Stimulated activated CD8-positive, alpha-beta memory T cell treated with anti-CD3 and anti-CD28 coated beads, Interleukin-2, amount 100 ng/mL, for 48 hours (primary cell): ENCODE measurements around the gene SDHC.

Experiments
- DNase-seq, 2 donors: peaks; one replicate each; pipeline ENCODE4 v3.0.0-alpha.2; 2020; ENCODE audit warnings: low read depth in 2 of 2

Gene SDHC, protein sequence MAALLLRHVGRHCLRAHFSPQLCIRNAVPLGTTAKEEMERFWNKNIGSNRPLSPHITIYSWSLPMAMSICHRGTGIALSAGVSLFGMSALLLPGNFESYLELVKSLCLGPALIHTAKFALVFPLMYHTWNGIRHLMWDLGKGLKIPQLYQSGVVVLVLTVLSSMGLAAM

DNA sequence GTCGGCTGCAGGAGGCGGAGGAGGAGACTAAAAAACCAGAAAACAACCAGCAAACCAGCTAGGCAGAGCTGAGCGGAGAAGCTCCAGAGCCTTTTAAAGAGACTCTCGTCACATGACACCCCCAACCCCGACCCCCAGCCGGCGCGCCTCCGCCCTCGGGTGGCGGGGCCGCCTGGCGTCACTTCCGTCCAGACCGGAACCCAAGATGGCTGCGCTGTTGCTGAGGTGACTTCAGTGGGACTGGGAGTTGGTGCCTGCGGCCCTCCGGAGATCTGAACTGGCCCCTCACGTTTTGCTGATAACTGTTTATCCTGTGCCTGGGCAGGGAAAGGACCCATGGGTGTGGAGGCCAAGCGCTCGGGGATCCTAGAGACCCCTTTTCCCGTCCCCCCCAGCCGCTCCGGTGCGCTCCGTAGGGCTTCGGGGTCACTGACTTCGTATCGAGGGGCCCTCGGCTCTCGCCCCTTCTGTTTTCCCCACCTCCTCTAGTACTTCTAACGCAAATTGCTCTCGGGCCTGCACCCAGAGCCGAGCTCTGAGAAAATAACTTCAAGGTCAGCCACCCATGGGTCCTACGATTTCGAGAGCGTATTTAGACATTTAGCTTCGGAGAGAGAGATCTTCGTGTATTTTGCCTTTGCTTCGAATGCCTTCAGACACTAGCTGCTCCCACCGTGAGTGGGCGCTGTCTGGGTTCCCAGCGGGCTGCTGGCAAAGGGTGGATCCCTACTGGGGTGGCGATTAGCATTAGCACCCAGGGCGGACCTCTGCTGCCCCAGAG lies at the start of gene SDHC:
Gene SDHC (plus strand): TSS at position 181 of the 781 bp plus-strand sequence. CDS start 25 bp downstream, at position 206.
- peak; percentile 78 to 79 for DNase-seq

DNA sequence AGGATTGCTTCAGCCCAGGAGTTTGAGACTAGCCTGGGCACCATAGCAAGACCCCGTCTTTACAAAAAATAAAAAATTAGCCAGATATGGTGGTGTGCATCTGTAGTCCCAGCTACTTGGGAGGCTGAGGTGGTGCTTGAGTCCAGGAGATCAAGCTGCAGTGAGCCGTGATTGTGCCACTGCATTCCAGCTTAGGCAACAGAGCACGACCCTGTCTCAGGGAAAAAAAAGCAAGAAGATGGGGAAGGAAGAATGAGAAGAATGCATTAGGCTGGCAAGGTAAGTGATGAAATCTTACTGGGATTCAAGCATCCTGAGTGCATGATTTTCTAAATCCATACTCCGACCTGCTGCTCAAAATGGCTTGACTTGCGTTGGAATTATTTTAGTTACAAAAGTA lies 48.9 kb upstream of the SDHC start:
- no peak for DNase-seq

DNA sequence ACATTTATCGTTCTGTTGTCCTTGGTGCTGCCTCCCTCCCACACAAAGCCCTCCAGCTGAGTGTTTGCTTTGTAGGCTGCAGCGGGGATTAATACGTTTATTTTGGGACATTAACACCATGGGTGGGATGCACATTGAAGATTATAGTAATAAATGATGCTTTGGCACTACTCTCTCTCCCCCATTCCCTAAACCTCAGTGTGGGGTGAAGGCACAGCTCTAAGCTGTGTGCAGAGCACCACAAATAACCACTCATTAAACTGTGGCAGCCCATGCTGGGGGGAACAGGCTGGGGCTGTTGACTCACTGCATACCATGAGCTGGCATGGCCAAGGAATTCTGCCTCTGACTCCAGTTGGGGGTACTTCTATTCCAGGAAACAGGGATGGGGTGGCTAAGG lies 48.0 kb upstream of the SDHC start:
- no peak for DNase-seq

DNA sequence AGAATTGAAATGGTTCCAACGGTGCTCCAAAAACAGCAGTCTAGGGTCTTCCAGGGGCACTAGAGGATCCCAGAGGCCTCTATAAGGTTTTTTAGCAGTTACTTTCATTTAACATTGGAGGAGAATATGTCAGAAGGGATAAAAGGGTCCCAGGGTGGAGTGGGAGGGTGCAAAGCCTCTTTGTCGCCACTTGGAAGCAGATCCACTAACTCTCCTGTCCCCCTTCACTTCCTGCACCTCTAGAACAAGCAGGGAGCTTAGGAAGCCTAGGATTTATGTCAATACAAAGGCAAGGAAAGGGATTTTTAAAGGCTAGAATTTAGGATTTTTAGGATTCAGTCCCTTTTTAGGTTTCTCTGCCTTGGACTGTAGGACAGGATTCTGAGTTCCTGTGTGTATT lies 47.3 kb upstream of the SDHC start:
- no peak for DNase-seq

DNA sequence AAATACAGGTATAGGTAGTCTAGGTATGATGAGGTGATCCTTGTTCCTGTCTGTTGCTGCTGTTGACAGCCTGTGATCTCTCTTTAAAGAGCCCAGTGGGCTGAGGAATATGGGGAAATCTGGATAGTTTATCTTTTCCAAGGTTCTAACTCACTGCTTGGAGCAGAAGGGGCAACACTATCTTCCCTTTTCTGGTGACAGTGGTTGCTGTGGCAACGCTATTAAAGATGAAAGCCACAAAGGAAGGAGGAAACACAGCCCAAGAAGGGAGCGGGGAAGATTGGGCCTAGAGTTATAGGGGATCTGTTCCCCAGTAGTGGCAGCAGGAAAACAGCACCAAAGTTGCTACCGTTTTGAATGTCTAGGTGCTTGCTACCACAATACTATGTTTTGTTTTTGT lies 46.9 kb upstream of the SDHC start:
- DNase-seq: no peak

DNA sequence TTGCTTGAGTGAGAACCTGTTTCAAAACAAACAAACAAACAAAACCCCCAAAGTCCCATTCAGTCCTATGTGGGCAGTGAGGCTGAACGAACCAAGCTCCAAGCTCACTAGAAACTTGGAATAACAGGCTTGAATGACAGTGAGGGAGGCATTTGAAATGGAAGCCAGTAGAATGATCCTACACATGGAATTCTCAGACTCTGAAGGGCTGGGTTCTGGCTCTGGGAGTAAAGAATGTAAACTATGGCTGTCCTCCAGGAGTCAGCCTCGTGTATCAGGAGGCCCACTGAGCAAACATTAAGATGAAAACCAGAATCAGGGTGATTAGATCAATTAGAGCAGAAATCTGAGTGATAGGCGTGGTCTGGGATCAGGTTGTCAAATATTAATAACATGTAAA lies 40.8 kb upstream of the SDHC start:
- no peak for DNase-seq

DNA sequence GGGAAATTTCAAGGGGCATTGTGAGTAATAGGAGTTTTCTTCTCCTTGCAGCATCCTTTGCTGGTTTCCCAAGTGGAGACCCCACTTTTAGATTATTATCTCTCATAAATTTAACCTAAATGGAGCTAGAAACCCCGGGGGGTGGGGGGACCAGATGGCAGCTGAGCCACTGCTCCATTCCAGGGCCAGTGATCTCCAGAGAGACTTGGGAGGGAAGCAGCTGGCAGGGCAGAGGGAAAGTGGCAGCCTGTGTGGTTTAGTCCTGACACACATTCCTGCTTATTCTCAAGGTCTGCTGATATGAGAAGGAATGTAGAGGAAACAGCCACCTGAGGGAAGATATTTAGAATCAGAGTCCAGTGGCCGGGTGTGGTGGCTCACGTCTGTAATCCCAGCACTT lies 39.3 kb upstream of the SDHC start:
- DNase-seq: no peak

DNA sequence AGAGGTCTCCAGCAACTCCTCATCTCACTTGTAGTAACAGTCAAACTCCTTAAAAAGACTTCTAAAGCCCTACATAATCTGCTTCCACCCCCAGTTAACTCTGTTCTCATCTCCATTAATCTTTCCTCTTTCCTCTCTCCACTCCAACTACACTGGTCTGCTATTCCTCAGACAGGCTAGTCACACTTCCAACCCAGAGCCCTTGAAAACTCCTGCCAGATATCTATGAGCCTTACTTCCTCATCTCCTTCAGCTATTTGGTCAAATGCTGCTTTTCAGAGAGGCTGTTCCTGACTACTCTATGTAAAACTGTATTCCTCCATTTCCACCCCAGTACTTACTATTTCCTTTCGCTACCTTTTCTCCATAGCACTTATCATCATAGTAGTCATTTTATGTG lies 31.2 kb upstream of the SDHC start:
- no peak for DNase-seq

DNA sequence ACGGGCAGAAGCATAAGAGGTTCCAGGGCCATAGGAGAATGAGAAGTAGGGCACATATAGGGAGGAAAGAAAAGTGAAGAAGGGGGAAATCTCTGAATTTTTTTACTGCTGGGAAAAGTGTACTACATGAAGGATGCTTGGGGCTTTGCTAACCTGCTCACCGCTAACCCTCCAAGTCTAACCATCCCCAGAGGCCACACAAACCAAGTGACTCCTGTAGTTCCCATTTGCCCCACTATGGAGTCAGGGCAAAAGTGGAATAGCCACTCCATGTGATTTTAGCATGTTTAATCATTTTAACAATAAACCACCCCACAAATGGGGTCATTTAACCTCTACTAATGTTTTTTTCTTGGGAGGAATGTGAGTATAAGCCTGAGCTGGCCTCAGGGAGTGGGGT lies 29.1 kb upstream of the SDHC start:
- DNase-seq: no peak

DNA sequence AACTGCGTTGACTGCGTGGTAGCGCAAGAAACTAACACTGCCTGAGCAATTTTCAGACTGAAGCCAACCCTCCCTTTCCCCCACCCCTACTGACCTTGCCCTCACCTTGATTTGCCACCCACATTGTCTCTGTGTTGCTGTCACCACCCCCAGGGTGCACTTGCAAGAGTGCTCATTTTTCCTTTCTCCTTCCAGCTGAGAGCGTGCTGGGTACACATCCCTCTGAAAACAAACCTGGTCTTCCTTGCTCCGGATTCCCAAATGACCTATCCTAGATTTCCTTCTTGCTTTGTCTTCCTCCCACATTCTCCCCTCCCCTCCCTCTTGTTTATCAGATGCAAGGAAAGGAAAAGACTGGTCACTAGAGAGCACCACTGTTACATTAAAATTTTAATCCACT lies 28.7 kb upstream of the SDHC start:
- no peak for DNase-seq

DNA sequence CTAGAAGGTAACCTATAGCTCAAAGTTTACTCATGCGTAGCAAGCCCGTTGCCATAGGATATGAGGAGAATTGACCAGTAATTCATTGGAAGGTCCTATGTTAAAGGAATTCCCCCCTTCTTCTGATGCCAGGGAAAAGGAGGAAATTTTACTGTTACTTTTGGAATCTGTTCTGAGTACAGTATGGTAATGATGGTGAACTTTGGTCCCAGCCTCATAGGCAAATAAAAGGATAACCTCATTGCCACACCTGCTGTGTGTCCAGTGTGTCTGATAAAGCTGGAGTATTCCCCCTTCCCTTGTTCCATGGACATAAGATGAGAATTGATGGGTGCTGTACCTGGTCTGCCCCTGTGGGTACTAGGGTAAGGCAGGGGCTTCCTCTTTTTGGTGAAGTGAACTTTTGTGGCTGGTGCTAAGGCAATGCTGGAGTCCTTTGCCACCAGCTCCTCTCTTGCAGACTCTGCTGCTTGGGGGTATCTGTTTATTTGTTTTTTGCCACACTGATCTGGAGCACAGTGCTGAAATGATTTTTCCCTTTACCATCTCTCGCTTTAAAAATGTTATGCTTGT lies 26.6 kb upstream of the SDHC start:
- DNase-seq: no peak

DNA sequence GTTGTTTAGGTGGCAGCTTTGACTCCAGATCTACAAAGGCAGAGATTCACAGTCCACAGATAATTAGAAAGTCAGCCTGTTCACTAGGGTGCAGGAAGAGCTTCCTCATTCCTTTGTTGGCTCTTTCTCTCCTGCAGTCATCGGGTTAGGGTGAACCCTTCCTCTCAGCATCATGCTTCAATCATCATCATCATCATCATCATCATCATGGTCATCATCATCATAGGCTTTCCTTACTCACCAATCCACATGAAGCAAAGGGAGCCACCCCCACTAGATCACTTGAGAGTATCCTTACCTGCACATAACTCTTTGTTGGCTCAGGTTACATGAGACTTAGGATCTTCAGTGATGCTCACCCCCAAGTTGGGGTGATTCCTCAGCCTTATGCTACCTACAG lies 23.4 kb upstream of the SDHC start:
- DNase-seq: no peak

DNA sequence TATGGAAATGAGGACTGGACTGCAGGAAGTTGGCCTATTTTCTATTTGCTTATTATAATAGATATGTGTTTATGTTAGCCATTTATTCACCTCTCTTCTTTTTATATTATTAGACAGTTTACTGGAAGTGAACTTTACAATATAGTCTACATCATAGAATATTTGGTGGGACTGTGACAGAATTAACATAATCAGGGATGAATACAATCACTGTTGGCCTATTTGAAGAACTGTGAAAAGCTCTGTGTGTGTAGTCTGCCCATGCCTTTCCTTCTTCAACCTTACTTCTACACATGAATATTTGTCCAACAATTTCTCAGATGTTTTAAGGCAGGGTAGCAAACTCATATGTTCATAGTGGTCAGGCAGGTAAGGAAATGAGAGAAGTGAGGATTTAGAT lies 16.8 kb upstream of the SDHC start:
- DNase-seq: no peak

DNA sequence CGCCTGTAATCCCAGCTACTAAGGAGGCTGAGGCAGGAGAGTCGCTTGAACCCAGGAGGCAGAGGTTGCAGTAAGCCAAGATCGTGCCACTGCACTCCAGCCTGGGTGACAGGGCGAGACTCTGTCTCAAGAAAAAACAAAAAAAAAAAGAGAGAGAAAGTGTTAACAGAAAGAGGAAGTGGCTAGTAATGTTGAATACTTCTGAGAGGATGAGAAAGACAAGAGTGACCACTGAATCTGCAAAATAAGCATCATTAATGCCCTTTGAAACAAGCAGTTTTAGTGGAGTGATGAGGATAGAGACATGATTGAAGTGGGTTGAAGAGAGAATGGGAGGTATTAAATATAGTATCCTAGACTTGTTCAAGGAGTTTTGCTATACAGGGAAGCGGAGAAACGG lies 16.1 kb upstream of the SDHC start:
- DNase-seq: no peak

DNA sequence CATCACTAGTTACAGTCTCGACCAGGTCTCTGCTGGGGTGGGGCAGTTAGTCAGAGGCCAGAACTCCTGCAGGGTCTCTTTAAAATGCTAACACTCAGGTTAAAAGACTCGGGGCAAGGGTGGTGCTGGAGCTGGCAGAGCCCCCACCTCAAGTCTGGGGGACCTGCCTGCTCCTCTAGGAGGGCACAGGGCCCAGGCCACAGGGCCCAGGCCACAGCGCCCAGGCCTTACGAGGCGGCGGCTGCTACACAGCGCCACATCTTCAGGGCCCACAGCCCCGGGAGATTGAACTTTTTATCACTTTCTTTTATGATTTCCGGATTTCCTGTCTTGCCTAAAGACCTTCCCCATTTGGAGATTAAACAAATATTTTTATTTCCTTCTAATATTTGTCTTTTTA lies 14.8 kb upstream of the SDHC start:
- no peak for DNase-seq

DNA sequence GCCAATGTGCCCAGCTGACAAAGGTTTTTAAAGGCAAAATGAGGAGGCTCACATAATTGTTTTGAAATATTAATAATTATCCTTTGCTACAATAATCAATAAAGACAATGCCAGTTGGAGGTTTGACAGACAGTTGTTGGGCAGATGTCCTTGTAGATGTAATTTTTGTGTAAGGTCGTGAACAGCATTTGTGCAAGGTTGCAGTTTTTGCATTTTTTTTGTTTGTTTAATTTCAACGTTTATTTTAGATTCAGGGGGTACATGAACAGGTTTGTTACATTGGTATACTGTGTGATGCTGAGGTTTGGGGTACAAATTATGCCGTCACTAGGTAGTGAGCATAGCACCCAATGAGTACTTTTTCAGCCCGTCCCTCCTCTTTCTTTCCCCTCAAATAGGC lies 13.7 kb upstream of the SDHC start:
- no peak for DNase-seq

DNA sequence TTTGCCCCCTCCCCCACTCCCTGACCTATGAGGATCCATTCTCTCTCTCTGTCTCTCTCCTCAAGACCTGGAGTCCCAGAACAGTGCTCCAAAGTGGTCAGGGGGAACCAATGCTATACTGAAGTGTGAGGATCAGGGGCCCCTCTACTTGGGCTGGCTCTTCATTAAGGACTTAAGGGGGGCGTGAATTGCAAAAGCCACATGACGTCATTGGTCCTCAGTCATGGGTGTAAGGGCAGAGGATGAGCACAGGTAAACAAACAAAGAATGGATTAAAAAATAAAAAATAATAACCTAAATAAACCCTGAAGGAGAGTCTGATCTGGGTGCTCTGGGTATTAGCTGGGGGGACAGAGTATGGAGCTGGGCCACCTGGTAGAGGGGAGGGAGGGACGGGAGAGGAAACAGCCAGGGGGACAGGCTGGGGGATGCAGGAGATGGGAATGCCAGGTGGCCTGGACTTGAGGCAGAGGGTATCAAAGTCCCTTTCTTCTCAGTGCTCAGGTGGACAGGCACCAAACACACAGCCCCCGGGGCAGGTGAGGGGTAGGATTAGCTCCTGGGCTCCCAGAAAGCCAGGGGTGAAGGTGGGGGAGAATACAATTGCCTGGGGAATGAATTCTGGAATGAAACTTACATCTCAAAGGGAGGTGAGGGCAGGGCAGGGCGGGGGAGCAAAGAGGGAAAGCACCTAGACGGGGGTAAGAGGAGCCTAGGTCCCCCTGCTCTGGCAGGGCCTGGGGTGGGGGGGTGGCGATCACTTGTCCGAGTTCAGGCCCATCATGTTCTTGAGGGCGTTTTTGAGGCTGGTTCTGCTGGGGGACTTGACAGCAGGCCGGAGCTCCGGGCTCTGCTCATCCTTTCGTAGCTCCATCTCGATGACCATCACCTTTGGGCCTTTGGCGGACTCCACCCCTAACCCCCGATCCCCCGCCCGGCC lies 9.0 kb upstream of the SDHC start:
- no peak for DNase-seq

DNA sequence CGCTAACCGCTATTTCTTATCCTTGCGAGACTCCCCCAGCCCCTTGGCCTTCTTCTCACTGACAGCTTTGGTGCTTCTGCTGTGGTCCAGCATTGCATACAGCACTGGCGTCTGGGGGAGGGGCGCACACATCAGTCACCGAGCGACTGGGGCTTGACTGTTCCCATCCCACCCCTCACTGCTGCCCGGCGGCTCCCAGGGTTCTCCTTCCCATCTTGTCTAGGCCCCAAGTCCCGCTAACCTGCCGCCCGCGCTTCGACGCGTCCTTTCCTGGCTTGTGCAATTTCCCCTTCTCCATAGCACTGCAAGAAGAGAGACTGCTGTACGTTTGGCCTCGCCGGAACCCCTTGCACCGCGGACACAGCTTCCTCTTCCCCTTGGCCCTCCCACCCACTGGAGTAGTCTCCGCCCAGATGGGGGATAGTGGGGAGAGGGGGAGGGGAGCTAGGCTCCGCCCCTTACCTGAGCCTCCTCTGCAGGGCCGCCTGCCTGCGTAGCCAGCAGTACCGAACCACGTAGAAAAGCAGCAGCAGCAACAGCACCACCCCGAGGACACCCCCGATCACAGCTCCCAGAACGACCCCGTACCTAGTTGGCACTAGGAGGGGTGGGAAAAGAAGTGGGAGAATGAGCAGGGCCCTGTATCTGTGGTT lies 8.2 kb upstream of the SDHC start:
- peak; percentile 62 to 85 for DNase-seq

DNA sequence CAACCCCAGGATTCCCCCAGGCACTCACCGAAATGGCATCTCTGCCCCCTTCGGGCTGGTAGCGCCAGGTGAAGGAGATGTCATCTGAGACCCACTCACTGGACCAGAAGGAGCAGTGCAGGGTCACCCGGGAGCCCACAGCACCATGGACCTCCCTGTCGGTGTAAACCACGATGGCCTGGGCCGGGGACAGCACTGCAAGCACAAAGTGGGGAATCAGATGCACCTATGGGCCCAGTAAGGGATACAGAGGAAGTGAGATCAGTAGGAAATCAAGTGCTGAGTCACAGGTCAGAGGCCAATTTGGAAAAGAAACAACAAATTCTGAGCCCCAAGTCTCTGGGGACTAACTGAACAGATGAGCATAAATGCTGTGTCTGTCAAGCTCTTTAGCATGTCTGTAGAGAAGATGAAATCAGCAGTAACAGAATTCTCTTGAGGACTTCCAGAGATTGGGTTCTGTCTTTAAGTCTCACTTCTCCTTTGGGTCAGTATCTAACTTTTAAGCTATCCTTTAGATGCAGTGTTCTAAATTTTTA lies 6.9 kb upstream of the SDHC start:
- DNase-seq: no peak

DNA sequence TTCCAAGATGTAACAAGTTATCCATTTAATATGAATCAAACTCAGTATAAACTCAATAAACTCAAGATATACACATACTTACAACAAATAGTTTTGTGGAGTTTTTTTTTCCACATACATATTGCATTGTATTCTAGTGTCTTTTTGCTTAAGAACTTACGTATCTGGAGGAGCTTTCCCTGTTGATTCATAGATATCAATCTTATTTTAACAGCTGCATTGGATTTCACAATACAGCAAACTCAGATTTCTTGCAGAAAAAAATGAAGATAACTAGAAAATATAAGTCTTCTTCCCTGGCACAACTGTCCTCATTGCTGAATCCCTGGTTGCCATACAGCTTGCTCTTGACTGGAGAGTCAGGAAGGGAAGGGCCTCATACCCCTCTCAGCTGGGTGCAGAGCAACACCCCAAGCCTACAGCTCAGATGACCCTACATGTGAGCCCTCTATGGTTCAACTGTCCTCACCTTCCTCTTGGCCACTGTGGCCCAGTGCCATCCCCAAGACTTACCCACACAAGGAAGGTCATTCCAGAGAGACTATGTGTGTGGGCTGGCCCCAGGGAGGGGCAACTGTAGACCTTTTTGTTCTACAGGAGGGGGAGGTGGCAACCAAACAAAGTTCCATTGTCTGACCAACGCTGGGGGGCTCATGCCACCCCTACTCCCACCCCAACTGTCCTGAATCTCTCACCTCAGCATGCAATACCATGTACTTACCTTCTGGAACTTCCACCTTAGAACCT lies 6.1 kb upstream of the SDHC start:
- DNase-seq: no peak

DNA sequence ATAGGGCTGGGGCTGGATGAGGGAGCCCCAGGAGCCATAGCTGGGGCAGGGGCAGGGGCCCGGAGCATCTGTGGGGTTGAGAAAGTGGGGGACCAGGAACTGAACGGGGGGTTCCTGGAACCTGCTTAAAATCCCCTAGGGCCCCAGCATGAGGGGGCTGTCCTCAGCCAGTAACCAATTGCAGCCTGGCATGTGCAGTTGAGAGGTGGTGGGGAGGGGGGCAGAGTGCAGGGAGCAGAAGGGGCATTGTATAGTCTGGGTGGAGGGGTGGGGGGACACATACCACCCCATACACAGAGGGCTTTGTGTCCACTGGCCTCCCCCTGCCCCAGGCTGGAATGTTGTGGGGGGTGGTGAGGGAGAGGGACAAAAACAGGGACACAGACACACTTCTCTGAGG lies 4.3 kb upstream of the SDHC start, which contains the start of gene MPZ:
Gene MPZ (minus strand): TSS at position 101 of the 400 bp plus-strand sequence. CDS start 63 bp downstream, at position 38.
- DNase-seq: no peak
